Activated T-helper 17 cell treated with anti-CD3 and anti-CD28 coated beads, Interleukin-2, amount 50 U/mL, for 72 hours (primary cell): ENCODE data around the gene CARD8. TPM values are rescaled to one million over a fixed set of nuclear protein-coding genes. Genes with fewer than 3 reads are reported as not detected.
A peak's percentile ranks its signal among the peaks of the same experiment; 100 is the strongest.
"Not testable (repeated sequence)": the region's sequence is repeated elsewhere in the genome, so short reads cannot be mapped to it uniquely, and the experiment has no call there.

Experiments
- ATAC-seq: fragments of 150-1000 bp; cut with Tn5 transposase; replicated peaks from 2 replicates; pipeline ENCODE4 v1.10.0; 2021; ENCODE audit warnings: mild to moderate bottlenecking, moderate library complexity
- H3K27ac Mint-ChIP-seq: one replicate; pipeline ENCODE4 v1.8.0; 2022; ENCODE audit warnings: mixed read lengths
- H3K27me3 Mint-ChIP-seq: one replicate; pipeline ENCODE4 v1.8.0; 2022; ENCODE audit warnings: mixed read lengths
- H3K36me3 Mint-ChIP-seq: one replicate; pipeline ENCODE4 v1.8.0; 2022; ENCODE audit warnings: low read depth, mild to moderate bottlenecking, mixed read lengths
- H3K4me1 Mint-ChIP-seq: one replicate; pipeline ENCODE4 v1.8.0; 2022; ENCODE audit warnings: mixed read lengths
- H3K4me3 Mint-ChIP-seq: one replicate; pipeline ENCODE4 v1.8.0; 2022; ENCODE audit warnings: mild to moderate bottlenecking, mixed read lengths
- H3K9me3 Mint-ChIP-seq: one replicate; pipeline ENCODE4 v1.8.0; 2022; ENCODE audit warnings: mixed read lengths
- total RNA-seq, 2 donors: library from RNA; stranded (reverse); gene quantifications; one replicate each; pipeline ENCODE4 v1.2.3, GENCODE V29; 2022

CARD8 gene
- total RNA-seq, 2 donors from 2014 or later = 161 to 244 TPM

- Mint-ChIP-seq H3K9me3 (no peaks in the 10 kb centered on the region), H3K27ac (peak overlapping the region; percentile 97), H3K4me1 (peaks cover 53% of the 10 kb centered on the region), H3K27me3 (no peaks in the 10 kb centered on the region), H3K36me3 (peaks cover 72% of the 10 kb centered on the region), H3K4me3 (peak overlapping the region; percentile 94)
- peak; percentile 85 for ATAC-seq
These were observed 6.2 kb downstream of the CARD8 start for GRCh38 chr19:48249502-48250014.

GRCh38 chr19:48248081-48248833, 7.5 kb downstream of the CARD8 start:
- no peaks in the 10 kb centered on the region for H3K27me3 Mint-ChIP-seq
- peak; percentile 33 for ATAC-seq
- H3K4me3 Mint-ChIP-seq = peak overlapping the region; percentile 94
- no peaks in the 10 kb centered on the region for H3K9me3 Mint-ChIP-seq
- peak overlapping the region; percentile 97 for H3K27ac Mint-ChIP-seq
- H3K36me3 Mint-ChIP-seq = peaks cover 66% of the 10 kb centered on the region
- peaks cover 47% of the 10 kb centered on the region for H3K4me1 Mint-ChIP-seq

DNA sequence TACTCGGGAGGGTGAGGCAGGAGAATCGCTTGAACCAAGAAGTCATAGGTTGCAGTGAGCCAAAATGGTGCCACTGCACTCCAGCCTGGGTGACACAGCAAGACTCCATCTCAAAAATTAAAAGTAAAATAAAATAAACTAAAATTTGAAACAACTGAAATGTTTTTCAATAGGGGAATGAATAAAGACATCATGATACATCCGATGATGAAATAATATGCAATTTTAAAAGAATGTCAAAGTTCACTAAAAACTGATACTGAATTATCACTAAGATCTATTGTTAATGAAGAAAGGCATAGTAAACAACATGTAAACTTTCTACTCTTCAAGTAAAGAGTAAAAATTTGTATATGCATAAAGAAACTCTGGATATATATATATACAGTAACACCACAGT, 8.5 kb downstream of the CARD8 start:
- Mint-ChIP-seq H3K27ac (peak overlapping the region; percentile 9), H3K4me1 (peaks cover 39% of the 10 kb centered on the region), H3K27me3 (no peaks in the 10 kb centered on the region), H3K4me3 (peak overlapping the region; percentile 67), H3K36me3 (peaks cover 68% of the 10 kb centered on the region), H3K9me3 (no peaks in the 10 kb centered on the region)
- no peak for ATAC-seq

- Mint-ChIP-seq H3K4me1 (peaks cover 35% of the 10 kb centered on the region), H3K4me3 (peak overlapping the region; percentile 67), H3K9me3 (no peaks in the 10 kb centered on the region), H3K27ac (peak overlapping the region; percentile 9), H3K27me3 (no peaks in the 10 kb centered on the region), H3K36me3 (peaks cover 79% of the 10 kb centered on the region)
- ATAC-seq = no peak
These were observed 9.6 kb downstream of the CARD8 start for GRCh38 chr19:48246101-48246500.

- peak overlapping the region; percentile 74 for H3K27ac Mint-ChIP-seq
- no peaks in the 10 kb centered on the region for H3K27me3 Mint-ChIP-seq
- ATAC-seq = peak; percentile 78
- H3K4me3 Mint-ChIP-seq = peak overlapping the region; percentile 78
- H3K4me1 Mint-ChIP-seq = peaks cover 31% of the 10 kb centered on the region
- no peaks in the 10 kb centered on the region for H3K9me3 Mint-ChIP-seq
- H3K36me3 Mint-ChIP-seq = peaks cover 91% of the 10 kb centered on the region
These were observed 11.4 kb downstream of the CARD8 start for GRCh38 chr19:48244281-48244680.

- not testable (repeated sequence) for H3K9me3 Mint-ChIP-seq, H3K27me3 Mint-ChIP-seq
- peak; percentile 66 for ATAC-seq
- Mint-ChIP-seq H3K27ac (peak overlapping the region; percentile 88), H3K4me1 (peaks cover 42% of the 10 kb centered on the region), H3K36me3 (peaks cover 93% of the 10 kb centered on the region), H3K4me3 (peak overlapping the region; percentile 56)
These were observed 13.9 kb downstream of the CARD8 start for GRCh38 chr19:48241771-48242170.

GRCh38 chr19:48239582-48240141, 16.1 kb downstream of the CARD8 start:
- H3K27me3 Mint-ChIP-seq = no peaks in the 10 kb centered on the region
- H3K27ac Mint-ChIP-seq = peak overlapping the region; percentile 77
- peaks cover 91% of the 10 kb centered on the region for H3K36me3 Mint-ChIP-seq
- H3K4me1 Mint-ChIP-seq = peaks cover 37% of the 10 kb centered on the region
- no peaks in the 10 kb centered on the region for H3K9me3 Mint-ChIP-seq
- peak overlapping the region; percentile 59 for H3K4me3 Mint-ChIP-seq
- ATAC-seq = no peak

- no peaks in the 10 kb centered on the region for H3K27me3 Mint-ChIP-seq
- no peaks in the 10 kb centered on the region for H3K9me3 Mint-ChIP-seq
- H3K36me3 Mint-ChIP-seq = peaks cover 91% of the 10 kb centered on the region
- peak overlapping the region; percentile 59 for H3K4me3 Mint-ChIP-seq
- H3K4me1 Mint-ChIP-seq = peaks cover 31% of the 10 kb centered on the region
- peak; percentile 68 for ATAC-seq
- H3K27ac Mint-ChIP-seq = peak overlapping the region; percentile 77
These were observed 16.6 kb downstream of the CARD8 start for GRCh38 chr19:48239120-48239519.

- Mint-ChIP-seq H3K27me3 (no peaks in the 10 kb centered on the region), H3K27ac (no peak overlapping the region), H3K4me3 (no peak overlapping the region), H3K4me1 (peaks cover 34% of the 10 kb centered on the region), H3K36me3 (peaks cover 97% of the 10 kb centered on the region), H3K9me3 (no peaks in the 10 kb centered on the region)
- no peak for ATAC-seq
These were observed 18.7 kb downstream of the CARD8 start for GRCh38 chr19:48237057-48237456.

GRCh38 chr19:48230555-48231129, 25.1 kb downstream of the CARD8 start:
- H3K27me3 Mint-ChIP-seq = no peaks in the 10 kb centered on the region
- H3K4me1 Mint-ChIP-seq = peaks cover 13% of the 10 kb centered on the region
- H3K27ac Mint-ChIP-seq = peak overlapping the region; percentile 21
- peaks cover 99% of the 10 kb centered on the region for H3K36me3 Mint-ChIP-seq
- no peaks in the 10 kb centered on the region for H3K9me3 Mint-ChIP-seq
- peak overlapping the region; percentile 15 for H3K4me3 Mint-ChIP-seq
- ATAC-seq = peak; percentile 98

- H3K4me3 Mint-ChIP-seq = no peak overlapping the region
- H3K27me3 Mint-ChIP-seq = no peaks in the 10 kb centered on the region
- H3K9me3 Mint-ChIP-seq = no peaks in the 10 kb centered on the region
- no peak for ATAC-seq
- peak overlapping the region; percentile 49 for H3K27ac Mint-ChIP-seq
- no peaks in the 10 kb centered on the region for H3K4me1 Mint-ChIP-seq
- peaks cover 99% of the 10 kb centered on the region for H3K36me3 Mint-ChIP-seq
These were observed 34.1 kb downstream of the CARD8 start for GRCh38 chr19:48221628-48222027.

GRCh38 chr19:48220784-48221183, 34.9 kb downstream of the CARD8 start:
- not testable (repeated sequence) for H3K4me3 Mint-ChIP-seq, H3K4me1 Mint-ChIP-seq, ATAC-seq, H3K9me3 Mint-ChIP-seq, H3K27me3 Mint-ChIP-seq
- peaks cover 100% of the 10 kb centered on the region for H3K36me3 Mint-ChIP-seq
- H3K27ac Mint-ChIP-seq = peak overlapping the region; percentile 30

- H3K27ac Mint-ChIP-seq = peak overlapping the region; percentile 48
- H3K4me3 Mint-ChIP-seq = no peak overlapping the region
- H3K27me3 Mint-ChIP-seq = no peaks in the 10 kb centered on the region
- H3K36me3 Mint-ChIP-seq = peaks cover 100% of the 10 kb centered on the region
- H3K9me3 Mint-ChIP-seq = no peaks in the 10 kb centered on the region
- no peak for ATAC-seq
- peaks cover 5% of the 10 kb centered on the region for H3K4me1 Mint-ChIP-seq
These were observed 36.7 kb downstream of the CARD8 start for GRCh38 chr19:48218997-48219396.

DNA sequence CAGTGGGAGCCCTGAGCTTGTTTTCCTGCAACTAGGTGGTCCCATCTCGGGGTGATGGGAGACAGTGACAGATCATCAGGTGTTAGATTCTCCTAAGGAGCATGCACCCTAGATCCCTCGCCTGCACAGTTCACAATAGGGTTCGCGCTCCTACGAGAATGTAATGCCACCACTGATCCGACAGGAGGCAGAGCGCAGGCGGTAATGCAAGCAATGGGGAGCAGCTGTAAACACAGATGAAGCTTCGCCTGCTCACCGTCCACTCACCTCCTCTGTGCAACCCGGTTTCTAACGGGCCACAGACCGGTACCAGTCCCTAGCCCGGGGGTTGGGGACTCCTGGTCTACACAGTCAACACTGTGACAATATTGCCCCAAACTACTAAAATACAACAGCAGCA, 38.8 kb downstream of the CARD8 start:
- no peaks in the 10 kb centered on the region for H3K27me3 Mint-ChIP-seq
- peaks cover 99% of the 10 kb centered on the region for H3K36me3 Mint-ChIP-seq
- no peak overlapping the region for H3K4me3 Mint-ChIP-seq
- peaks cover 5% of the 10 kb centered on the region for H3K4me1 Mint-ChIP-seq
- H3K27ac Mint-ChIP-seq = no peak overlapping the region
- no peak for ATAC-seq
- no peaks in the 10 kb centered on the region for H3K9me3 Mint-ChIP-seq

DNA sequence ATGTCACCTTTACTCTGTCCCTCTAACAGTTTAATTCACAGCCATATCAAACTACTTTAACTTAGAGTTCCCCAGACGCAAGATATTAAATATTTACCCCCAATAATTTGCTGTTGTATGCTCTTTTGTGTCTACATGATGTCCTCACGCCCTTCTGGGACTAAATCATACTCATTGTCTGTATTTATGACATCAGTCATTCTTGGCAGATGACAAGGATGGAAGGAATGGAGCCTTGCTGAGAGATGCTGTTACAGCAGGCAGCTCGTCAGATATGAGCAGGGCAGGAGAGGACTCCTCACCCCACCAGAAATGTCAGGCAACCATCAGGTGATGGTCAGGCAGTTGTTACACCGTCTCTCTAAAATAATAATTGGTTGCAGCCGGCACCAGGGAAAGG, 41.8 kb downstream of the CARD8 start:
- Mint-ChIP-seq H3K9me3 (no peaks in the 10 kb centered on the region), H3K36me3 (peaks cover 99% of the 10 kb centered on the region), H3K27me3 (no peaks in the 10 kb centered on the region), H3K27ac (peak overlapping the region; percentile 11), H3K4me3 (no peak overlapping the region), H3K4me1 (peaks cover 5% of the 10 kb centered on the region)
- ATAC-seq = no peak
